ENCODE measurements around the gene UGGT1.
A peak's percentile ranks its signal among the peaks of the same experiment; 100 is the strongest.

Gene UGGT1

GRCh38 chr2:128090945-128091725 lies at the start of gene UGGT1:
Gene UGGT1, plus strand, starts transcription at chr2:128091200. Its CDS starts 158 bp downstream, at chr2:128091358.
- peak; percentile 93 for DNase-seq

GRCh38 chr2:128041561-128041960 lies 49.4 kb upstream of the UGGT1 start:
- no peak for DNase-seq

- DNase-seq, result no peak
These were observed 48.0 kb upstream of the UGGT1 start for GRCh38 chr2:128043041-128043440.

- no peak for DNase-seq
These were observed 37.7 kb upstream of the UGGT1 start for GRCh38 chr2:128053331-128053730.

GRCh38 chr2:128054104-128054885 lies 36.7 kb upstream of the UGGT1 start:
- no peak for DNase-seq

- no peak for DNase-seq
These were observed 33.7 kb upstream of the UGGT1 start for GRCh38 chr2:128057334-128057733.

GRCh38 chr2:128058114-128058513 lies 32.9 kb upstream of the UGGT1 start:
- DNase-seq, result no peak

- no peak for DNase-seq
These were observed 28.4 kb upstream of the UGGT1 start for GRCh38 chr2:128062571-128062970.

GRCh38 chr2:128064353-128064752 lies 26.6 kb upstream of the UGGT1 start:
- no peak for DNase-seq

GRCh38 chr2:128069769-128070168 lies 21.2 kb upstream of the UGGT1 start:
- no peak for DNase-seq

GRCh38 chr2:128073278-128073677 lies 17.7 kb upstream of the UGGT1 start:
- DNase-seq, result no peak

GRCh38 chr2:128076461-128077106 lies 14.4 kb upstream of the UGGT1 start:
- no peak for DNase-seq

- DNase-seq, result no peak
These were observed 6.2 kb upstream of the UGGT1 start for GRCh38 chr2:128084757-128085156.

- DNase-seq, result no peak
These were observed 4.8 kb upstream of the UGGT1 start for GRCh38 chr2:128086244-128086643.

- DNase-seq, result no peak
These were observed 440 bp upstream of the UGGT1 start for GRCh38 chr2:128090575-128090944.

- DNase-seq, result no peak
These were observed 703 bp downstream of the UGGT1 start for GRCh38 chr2:128091726-128092080.

GRCh38 chr2:128092656-128093055 lies 1.7 kb downstream of the UGGT1 start:
- DNase-seq, result no peak

GRCh38 chr2:128093762-128094161 lies 2.8 kb downstream of the UGGT1 start:
- no peak for DNase-seq

GRCh38 chr2:128095201-128095600 lies 4.2 kb downstream of the UGGT1 start:
- no peak for DNase-seq

GRCh38 chr2:128103407-128103806 lies 12.4 kb downstream of the UGGT1 start:
- no peak for DNase-seq

GRCh38 chr2:128105072-128105471 lies 14.1 kb downstream of the UGGT1 start:
- no peak for DNase-seq

- DNase-seq, result no peak
These were observed 17.2 kb downstream of the UGGT1 start for GRCh38 chr2:128108166-128108565.

GRCh38 chr2:128109243-128109642 lies 18.2 kb downstream of the UGGT1 start:
- no peak for DNase-seq

Measured in NCI-H2029 (cell line).